Measurements from ENCODE around the gene CTDSPL.

The CTDSPL gene

DNA sequence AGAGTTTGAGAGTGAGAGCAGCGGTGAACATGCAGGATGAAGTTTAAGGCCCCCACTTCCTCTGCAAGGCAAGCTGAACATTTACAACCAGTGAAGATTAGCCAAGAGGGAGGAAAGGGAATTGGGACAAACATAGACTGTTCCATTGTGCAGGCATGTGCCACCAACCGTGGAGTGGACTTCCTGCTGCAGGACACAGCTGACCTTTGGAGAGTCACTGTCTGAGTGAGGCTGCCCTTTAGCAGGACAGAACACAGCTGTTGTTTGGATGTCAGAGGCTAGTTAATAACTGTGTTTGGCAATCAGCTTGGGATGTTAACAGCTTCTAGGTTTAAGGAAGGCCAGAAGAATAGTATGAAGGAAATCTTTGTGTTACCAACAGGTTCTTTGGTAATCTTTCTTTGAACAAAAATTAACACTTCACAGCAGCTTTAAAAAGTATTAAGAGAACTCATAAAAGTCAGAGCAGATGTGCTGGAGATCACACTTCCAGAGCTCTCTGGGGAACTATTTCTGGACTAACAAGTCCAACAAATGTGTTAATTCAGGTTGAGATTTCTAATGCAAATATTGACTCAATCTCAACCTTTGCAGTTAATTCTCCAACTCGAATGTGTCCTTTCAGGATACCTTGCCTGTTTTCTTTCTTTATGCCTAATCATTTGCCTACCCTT lies 31.4 kb downstream of the CTDSPL start:
- DNase-seq = no peak

DNA sequence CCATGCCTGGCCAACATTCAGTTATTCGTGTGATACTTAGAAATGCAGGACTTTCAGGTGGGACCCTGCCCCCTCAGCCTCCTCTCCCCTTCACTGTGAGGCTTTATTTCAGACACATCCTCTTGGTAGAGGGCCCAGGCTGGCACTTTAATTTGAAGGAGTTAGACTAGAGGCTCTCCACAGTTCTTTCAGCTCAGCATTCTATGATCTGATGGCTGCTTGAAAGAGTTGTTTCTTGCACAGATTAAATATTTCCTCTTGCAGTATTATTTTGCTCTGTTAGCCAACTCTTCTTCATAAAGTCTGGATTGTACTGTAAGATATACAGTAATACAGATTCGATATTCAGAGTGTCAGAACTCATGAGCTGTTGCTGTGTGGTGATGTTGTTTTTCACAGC lies 35.1 kb downstream of the CTDSPL start:
- no peak for DNase-seq

DNA sequence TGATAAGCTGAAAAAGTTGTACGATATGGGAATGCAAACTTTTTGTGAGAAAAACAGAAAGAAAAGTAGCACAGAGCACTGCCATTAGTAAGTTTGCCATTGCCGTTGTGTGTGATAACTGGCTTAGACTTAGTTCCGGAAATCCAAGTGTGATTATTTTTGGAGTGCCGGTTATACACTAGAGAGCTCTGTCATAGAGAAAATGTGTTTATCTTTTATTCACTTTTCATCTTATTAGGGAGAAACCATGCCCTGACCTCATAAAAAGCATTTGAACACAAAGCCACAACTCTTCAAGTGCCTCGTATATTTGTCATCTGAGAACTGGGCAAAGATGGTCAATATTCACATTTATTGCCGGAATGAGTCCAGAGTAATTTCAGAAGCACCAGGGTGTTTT lies 36.1 kb downstream of the CTDSPL start:
- no peak for DNase-seq

GRCh38 chr3:37898424-37898823 lies 36.7 kb downstream of the CTDSPL start:
- no peak for DNase-seq

GRCh38 chr3:37899101-37899707 lies 37.5 kb downstream of the CTDSPL start:
- DNase-seq = no peak

DNA sequence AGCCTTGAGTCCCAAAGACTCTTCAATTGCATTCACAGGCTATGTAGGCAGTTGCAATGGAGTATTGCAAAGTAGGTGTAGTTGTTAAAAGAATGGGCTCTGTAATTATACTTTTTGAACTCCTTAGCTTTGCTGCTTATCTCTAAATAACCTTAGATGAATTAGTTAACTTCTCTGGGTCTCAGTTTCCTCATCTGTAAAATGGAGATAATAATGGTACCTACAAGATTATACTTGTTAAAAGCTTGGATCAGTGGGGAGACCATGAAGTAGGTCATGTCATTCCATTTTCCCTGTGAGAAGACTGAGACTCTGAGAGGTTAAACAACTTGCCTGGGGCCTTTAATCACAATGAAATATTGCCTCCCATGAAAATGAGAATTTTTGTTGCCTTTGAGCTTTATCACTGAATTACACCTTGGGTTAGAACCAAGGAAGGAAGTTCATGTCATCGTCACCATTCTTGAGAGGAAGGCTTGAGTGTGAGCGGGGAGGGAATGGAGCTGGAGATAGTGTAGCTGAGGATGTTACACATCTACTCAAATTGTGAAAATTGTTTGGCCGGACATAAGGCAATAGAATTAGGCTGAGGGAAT lies 38.1 kb downstream of the CTDSPL start:
- no peak for DNase-seq

- DNase-seq = no peak
These were observed 40.0 kb downstream of the CTDSPL start for GRCh38 chr3:37901721-37902120.

GRCh38 chr3:37902674-37903073 lies 41.0 kb downstream of the CTDSPL start:
- no peak for DNase-seq

- DNase-seq = no peak
These were observed 41.6 kb downstream of the CTDSPL start for GRCh38 chr3:37903320-37903719.

DNA sequence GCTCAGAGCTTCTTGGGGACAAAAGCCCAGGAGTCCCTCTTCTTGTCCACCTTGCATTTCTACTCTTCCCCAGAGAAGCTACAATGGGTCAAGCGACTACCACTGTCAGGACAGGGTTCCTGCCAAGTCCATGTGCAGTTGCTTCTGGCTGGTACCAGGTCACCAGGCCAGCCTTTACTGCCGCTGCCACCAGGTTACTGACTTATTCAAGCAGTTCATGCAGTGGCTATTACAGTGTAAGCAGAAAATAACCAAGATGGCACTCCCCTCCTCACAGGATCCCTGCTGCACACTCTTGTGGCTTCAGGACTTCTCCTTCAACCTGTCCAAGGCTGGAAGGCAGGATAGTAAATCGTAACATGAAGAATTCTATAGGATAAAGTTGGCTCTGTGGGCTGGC lies 42.1 kb downstream of the CTDSPL start:
- DNase-seq = no peak

DNA sequence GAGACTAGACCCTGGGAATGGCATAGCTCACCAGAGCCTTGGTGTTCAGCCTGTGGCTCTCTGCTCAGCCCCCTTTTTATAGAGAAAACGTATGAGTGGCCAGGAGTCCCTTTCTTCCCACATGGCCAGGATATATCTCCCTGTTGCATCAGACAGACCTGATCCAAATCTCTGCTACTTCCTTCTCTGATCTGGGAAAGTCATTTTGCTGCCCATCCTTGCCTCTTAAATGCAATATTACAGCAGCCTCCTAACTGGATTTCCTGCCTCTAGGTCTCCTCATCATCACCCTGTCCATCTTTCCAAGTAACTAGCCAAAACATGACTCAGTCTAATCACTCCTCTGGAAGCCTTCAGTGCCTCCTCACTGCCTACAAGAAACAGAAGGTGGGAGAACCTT lies 42.9 kb downstream of the CTDSPL start:
- DNase-seq = no peak

GRCh38 chr3:37905346-37905745 lies 43.7 kb downstream of the CTDSPL start:
- no peak for DNase-seq

GRCh38 chr3:37905987-37906674 lies 44.5 kb downstream of the CTDSPL start:
- no peak for DNase-seq

- no peak for DNase-seq
These were observed 45.1 kb downstream of the CTDSPL start for GRCh38 chr3:37906734-37907282.

DNA sequence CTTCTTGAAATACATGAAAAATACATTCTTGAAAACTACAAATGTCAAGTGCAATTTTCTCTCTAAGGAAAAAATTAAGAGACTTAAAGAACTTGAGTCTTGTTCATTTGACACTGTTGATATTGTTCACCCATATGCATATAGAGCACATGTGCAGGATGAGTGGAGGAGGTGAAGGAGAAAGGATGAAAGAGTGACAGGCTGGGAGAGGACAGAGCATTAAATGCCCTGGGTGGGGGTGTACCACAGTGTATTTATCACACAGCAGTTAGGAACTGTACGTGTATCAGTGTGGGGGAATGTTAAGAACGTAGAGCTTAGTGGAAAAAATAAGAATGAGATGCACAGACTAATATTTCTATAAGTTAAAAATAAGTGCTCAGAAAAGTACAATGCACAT lies 45.7 kb downstream of the CTDSPL start:
- no peak for DNase-seq

DNA sequence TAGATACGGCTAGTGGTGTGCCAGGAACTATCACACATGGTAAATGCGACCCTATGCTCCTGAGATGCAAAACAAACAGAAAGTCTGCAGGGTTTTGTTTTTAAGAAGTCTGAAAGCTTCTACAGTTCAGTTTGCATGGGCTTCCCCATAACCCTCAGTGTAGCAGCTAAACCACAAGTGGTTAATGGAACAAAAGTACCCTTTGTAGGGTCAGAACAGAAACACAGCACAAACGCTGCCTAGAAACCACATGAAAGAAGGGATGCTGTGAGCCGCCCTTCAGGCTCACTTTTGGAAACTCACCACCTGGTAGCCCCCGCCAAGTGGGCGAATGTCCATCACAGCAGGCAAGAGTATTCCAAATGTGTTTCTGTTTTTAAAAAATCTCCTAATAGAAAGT lies 46.2 kb downstream of the CTDSPL start:
- no peak for DNase-seq

GRCh38 chr3:37909067-37909911 lies 47.6 kb downstream of the CTDSPL start:
- no peak for DNase-seq

GRCh38 chr3:37910671-37911400 lies 49.2 kb downstream of the CTDSPL start:
- no peak for DNase-seq

- no peak for DNase-seq
These were observed 50.5 kb downstream of the CTDSPL start for GRCh38 chr3:37912052-37912733.

DNA sequence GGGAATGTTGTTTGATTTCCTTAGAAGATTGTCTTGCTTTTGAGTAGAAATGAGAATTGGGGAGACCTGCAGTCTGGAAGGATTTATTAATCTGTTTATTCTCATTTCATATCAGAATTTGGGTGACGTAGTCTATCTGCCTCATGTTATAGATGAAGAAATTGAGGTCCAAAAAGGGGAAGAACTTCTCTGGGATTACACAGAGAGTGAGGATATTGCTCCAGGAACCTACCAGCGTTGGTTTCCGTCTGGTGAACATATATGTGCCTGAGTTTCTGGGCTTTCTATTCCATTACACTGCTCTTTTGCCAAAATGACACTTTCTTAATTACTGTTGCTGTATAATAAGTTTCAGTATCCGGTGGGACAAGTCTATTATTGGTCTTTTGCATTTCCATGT lies 51.8 kb downstream of the CTDSPL start:
- DNase-seq = no peak

DNA sequence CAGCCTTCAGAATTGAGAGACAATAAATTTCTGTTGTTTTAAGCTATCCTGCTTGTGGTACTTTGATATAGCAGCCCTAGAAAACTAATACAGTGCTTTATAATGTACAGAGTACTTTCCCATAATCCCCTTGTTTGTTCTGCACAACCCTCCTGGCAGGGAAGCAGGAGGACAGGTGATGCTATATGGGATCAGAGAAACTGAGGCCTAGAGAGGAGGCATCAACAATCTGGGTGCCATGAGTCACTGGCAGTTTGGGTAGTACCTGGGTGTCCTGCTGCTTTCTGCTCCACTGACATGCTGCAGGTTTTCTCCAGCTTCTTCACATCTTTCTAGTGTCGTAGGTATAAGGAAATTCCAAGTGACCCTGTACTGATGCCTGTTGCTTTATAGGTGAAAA lies 55.0 kb downstream of the CTDSPL start:
- DNase-seq = no peak
